Measurements from ENCODE around the gene TEAD4. TPM values are rescaled to one million over a fixed set of nuclear protein-coding genes. Genes with fewer than 3 reads are reported as not detected.

TEAD4 gene
- polyA plus RNA-seq, 6 donors from 2014 or later = not detected

DNA sequence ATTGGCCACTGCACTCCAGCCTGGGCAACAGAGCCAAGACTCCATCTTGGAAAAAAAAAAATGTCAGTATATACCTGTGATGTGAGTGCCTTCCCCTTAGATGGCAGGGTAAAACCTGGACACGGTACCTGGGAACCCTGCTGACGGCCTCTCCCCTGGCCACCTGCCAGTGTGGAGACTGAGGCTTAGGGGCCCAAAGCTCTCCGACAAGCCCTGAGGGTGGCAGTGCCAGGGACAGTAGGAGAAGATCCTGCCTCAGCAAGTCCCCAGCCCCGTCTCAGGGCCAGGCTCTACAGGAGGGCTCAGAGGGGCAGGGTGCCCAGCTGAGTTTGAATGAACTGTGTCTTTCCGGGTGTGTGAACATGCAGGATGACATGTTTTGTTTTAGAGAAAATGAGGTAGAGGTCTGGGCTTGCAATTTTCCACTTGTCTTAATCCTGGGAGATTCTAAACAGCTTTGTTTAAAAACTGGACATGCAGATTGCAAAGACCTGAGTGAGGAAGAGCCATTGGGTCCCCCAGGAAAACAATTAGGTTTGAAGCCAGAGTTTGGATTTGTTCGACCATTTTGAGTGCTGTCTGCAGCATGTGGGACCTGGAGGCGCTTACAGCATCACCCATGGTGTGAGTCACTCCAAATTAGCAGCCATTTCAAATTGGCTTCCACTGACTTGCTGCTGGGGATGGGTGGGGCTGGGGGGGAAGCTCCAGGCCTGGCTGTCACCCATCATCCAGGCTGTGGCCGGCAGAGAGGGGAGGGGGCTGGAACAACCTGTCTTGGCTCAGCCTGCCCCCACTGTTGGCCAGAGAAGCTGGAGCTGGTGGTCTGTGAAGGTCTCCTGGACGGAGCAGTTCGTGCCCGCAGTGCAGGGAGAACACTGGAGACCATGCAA, 128.8 kb downstream of the TEAD4 start:
- peaks cover 0 to 8% (median 0%) of the 10 kb centered on the region in 3 donors for H3K27me3 Mint-ChIP-seq
- H3K4me3 Mint-ChIP-seq = no peak overlapping the region
- H3K4me1 Mint-ChIP-seq = no peaks in the 10 kb centered on the region
- DNase-seq = no peak
- H3K27ac Mint-ChIP-seq = no peak overlapping the region
- no peaks in the 10 kb centered on the region for H3K36me3 Mint-ChIP-seq
- ATAC-seq (ENCODE audit: low read depth in 2 of 2) = no peak
- no peaks in the 10 kb centered on the region for H3K9me3 Mint-ChIP-seq

DNA sequence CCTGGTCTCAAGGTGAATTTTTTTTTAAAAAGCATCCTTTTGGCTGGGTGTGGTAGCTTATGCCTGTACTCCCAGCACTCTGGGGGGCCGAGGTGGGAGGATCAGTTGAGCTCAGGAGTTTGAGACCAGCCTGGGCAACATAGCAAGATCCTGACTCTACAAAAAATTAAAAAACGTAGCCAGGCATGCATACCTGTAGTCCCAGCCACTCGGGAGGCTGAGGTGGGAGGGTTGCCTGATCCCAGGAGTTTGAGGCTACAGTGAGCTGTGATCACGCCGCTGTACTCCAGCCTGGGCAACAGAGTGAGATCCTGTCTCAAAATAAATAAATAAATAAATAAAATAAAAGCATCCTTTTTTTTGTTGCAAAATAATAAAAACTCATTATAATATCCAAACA, 130.4 kb downstream of the TEAD4 start:
- no peak for DNase-seq
- H3K9me3 Mint-ChIP-seq = no peaks in the 10 kb centered on the region
- H3K36me3 Mint-ChIP-seq = no peaks in the 10 kb centered on the region
- H3K4me3 Mint-ChIP-seq = no peak overlapping the region
- no peaks in the 10 kb centered on the region for H3K4me1 Mint-ChIP-seq
- peaks cover 0 to 8% (median 0%) of the 10 kb centered on the region in 3 donors for H3K27me3 Mint-ChIP-seq
- H3K27ac Mint-ChIP-seq = no peak overlapping the region
- no peak for ATAC-seq (ENCODE audit: low read depth in 2 of 2)

Other genes with a start within 250 kb of the TEAD4 start
- 10 to 100 TPM; 29.4 to 40.7 (median 37.4) TPM for gene FKBP4, start 164.4 kb upstream of the TEAD4 start, polyA plus RNA-seq (ENCODE audit: low read depth in 6 of 6)
- 100 to 1,000 TPM in 2 of 6 donors, 10 to 100 TPM in 4; 66.7 to 108 (median 74.7) TPM for gene ITFG2, start 146.7 kb upstream of the TEAD4 start, polyA plus RNA-seq (ENCODE audit: low read depth in 6 of 6)
- 1 to 10 TPM in 4 of 6 donors, under 1 TPM in 2; 0.47 to 1.9 (median 1.1) TPM for gene NRIP2, start 124.4 kb upstream of the TEAD4 start, polyA plus RNA-seq (ENCODE audit: low read depth in 6 of 6)
- gene TEX52, start 102.4 kb upstream of the TEAD4 start, polyA plus RNA-seq (ENCODE audit: low read depth in 6 of 6) = not detected
- gene FOXM1, start 82.2 kb upstream of the TEAD4 start, polyA plus RNA-seq (ENCODE audit: low read depth in 6 of 6) = under 1 TPM in 1 of 6 donors, not detected in 5; 0.08 TPM
- gene RHNO1, start 82.2 kb upstream of the TEAD4 start, polyA plus RNA-seq (ENCODE audit: low read depth in 6 of 6) = 10 to 100 TPM; 40.0 to 92.1 (median 50.8) TPM
- gene TULP3, start 68.5 kb upstream of the TEAD4 start, polyA plus RNA-seq (ENCODE audit: low read depth in 6 of 6) = 10 to 100 TPM in 1 of 6 donors, 1 to 10 TPM in 4, under 1 TPM in 1; 0.83 to 11.2 (median 9.0) TPM
- under 1 TPM in 4 of 6 donors, not detected in 2; 0.26 to 0.49 (median 0.41) TPM for gene TSPAN9, start 118.0 kb downstream of the TEAD4 start, polyA plus RNA-seq (ENCODE audit: low read depth in 6 of 6)